ENCODE measurements around the gene RBPJ.
"Not testable (repeated sequence)": the region's sequence is repeated elsewhere in the genome, so short reads cannot be mapped to it uniquely, and the experiment has no call there.

The RBPJ gene

DNA sequence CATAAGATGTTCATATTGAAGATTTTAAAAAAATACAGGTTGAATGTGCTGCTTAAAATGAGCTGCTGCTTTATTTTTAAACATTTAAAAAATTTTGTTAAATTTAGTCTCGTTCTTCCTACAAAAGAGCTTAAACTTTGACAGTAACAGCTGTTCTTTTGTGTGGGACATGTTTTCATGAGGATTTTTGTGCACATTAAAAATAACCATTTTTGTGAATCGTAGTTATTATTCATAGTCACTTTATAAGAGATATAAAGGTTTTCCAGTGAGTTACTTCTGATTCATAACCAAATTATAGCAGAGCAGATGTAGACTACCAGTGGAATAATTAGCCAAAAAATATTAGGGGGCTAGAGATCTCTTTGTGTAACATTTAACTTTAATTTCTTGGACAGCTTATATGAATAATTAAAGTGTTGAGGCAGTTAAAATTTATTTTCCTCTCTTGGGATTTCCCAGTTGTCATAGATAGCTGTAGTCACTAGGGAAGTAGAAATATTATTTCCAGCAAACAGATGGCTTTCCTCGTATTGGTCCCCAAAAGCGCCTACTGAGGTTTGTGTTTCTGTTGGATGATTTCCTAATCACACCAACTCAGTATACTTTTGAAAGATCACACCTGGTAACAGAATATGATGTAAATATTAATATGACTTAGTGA is 24.2 kb downstream of the RBPJ start:
- H3K9ac ChIP-seq (ENCODE audit: low read depth, low read length), result no peak overlapping the region
- H3K4me1 ChIP-seq (ENCODE audit: insufficient read depth, low read length), result peaks cover 31% of the 10 kb centered on the region
- H3K27ac ChIP-seq (ENCODE audit: low read depth, low read length), result no peak overlapping the region; the same call in 1 of the 2 replicates
- H3K27me3 ChIP-seq (ENCODE audit: insufficient read depth, low read length), result no peaks in the 10 kb centered on the region
- H3K9me3 ChIP-seq (ENCODE audit: insufficient read depth, low read depth, low read length), result no peaks in the 10 kb centered on the region
- no peak overlapping the region for H3K4me3 ChIP-seq (ENCODE audit: low read length)
- no peaks in the 10 kb centered on the region for H3K36me3 ChIP-seq (ENCODE audit: insufficient read depth, low read length)
- WGBS, result 100% methylated on average over 2 of the region's 4 CpGs

DNA sequence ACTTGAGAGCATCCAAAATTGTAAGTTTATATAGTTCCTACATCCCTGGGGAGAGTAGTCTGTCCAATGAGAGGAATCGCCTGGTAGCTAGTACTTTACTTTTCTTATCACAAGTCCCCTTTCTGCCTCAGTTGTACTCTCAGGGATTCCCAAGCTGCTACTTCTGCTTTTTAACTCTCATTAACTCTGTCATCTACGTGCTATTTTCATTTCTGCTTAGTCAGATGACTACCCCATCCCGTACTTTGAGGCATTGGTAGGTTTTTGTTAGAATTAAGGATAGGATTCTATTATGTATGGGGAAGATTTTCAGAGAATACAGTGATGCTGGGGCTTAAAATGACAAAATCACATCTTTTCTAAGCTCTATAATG is 24.7 kb downstream of the RBPJ start:
- 99% methylated on average over 3 of the region's 3 CpGs for WGBS
- Histone ChIP-seq H3K36me3 (ENCODE audit: insufficient read depth, low read length) (no peaks in the 10 kb centered on the region), H3K9me3 (ENCODE audit: insufficient read depth, low read depth, low read length) (no peaks in the 10 kb centered on the region), H3K27me3 (ENCODE audit: insufficient read depth, low read length) (no peaks in the 10 kb centered on the region), H3K9ac (ENCODE audit: low read depth, low read length) (no peak overlapping the region), H3K27ac (ENCODE audit: low read depth, low read length) (no peak overlapping the region), H3K4me1 (ENCODE audit: insufficient read depth, low read length) (peaks cover 31% of the 10 kb centered on the region), H3K4me3 (ENCODE audit: low read length) (no peak overlapping the region)

DNA sequence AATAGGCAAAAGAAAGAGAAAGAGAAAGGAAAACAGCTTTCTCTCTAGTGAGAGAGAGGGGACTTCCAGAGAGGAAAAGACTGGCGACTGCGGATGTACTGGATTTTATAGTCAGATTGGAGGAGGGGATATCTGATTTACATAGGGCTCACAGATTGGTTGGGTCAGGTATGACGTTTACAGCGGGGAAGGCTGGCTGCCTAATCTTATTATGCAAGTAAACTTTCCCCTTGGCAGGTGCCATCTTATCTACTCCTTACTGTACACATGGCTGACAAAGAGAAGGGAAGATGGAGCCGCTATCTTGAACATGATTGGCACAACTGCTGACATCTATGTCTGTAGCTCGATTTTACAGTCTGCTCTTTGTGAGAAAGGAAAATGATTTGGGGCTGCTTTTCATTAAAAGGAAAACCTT is 25.4 kb downstream of the RBPJ start:
- Histone ChIP-seq H3K9ac (ENCODE audit: low read depth, low read length) (no peak overlapping the region), H3K27ac (ENCODE audit: low read depth, low read length) (no peak overlapping the region), H3K4me3 (ENCODE audit: low read length) (no peak overlapping the region), H3K9me3 (ENCODE audit: insufficient read depth, low read depth, low read length) (no peaks in the 10 kb centered on the region), H3K4me1 (ENCODE audit: insufficient read depth, low read length) (peaks cover 30% of the 10 kb centered on the region), H3K36me3 (ENCODE audit: insufficient read depth, low read length) (no peaks in the 10 kb centered on the region), H3K27me3 (ENCODE audit: insufficient read depth, low read length) (no peaks in the 10 kb centered on the region)
- WGBS, result 76% methylated on average over 6 of the region's 6 CpGs

DNA sequence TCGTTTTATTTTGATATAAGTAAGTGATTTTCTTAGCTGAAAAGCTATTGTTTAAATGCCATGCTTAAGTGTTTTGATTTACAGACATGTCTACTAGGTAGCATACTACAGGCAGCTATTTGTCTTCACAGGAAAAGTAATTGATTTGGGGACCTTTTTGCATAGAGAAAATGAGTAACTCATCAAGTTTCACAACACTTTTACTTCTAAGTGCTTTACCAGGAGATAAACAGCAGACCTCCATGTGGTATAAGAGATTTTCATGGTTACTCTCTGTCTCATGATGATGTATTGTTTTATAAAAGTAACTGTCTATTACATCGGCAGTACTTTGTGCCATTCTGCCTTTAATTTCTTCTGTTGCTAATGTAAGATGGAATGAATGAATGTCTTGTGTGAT is 28.7 kb downstream of the RBPJ start:
- Histone ChIP-seq H3K4me1 (ENCODE audit: insufficient read depth, low read length) (peaks cover 33% of the 10 kb centered on the region), H3K36me3 (ENCODE audit: insufficient read depth, low read length) (no peaks in the 10 kb centered on the region)
- WGBS, result 92% methylated on average over 2 of the region's 2 CpGs

GRCh38 chr4:26351685-26352084 is 30.9 kb downstream of the RBPJ start:
- Histone ChIP-seq H3K27ac (ENCODE audit: low read depth, low read length) (no peak overlapping the region), H3K4me3 (ENCODE audit: low read length) (no peak overlapping the region), H3K9me3 (ENCODE audit: insufficient read depth, low read depth, low read length) (no peaks in the 10 kb centered on the region), H3K36me3 (ENCODE audit: insufficient read depth, low read length) (no peaks in the 10 kb centered on the region), H3K27me3 (ENCODE audit: insufficient read depth, low read length) (no peaks in the 10 kb centered on the region), H3K9ac (ENCODE audit: low read depth, low read length) (no peak overlapping the region), H3K4me1 (ENCODE audit: insufficient read depth, low read length) (peaks cover 23% of the 10 kb centered on the region; the same call in 1 of the 2 replicates)
- 97% methylated on average over 2 of the region's 2 CpGs for WGBS

More for the DNA sequence above, 28.7 kb downstream of the RBPJ start:
- H3K9ac ChIP-seq (ENCODE audit: low read depth, low read length), result no peak overlapping the region
- H3K27me3 ChIP-seq (ENCODE audit: insufficient read depth, low read length), result no peaks in the 10 kb centered on the region
- no peaks in the 10 kb centered on the region for H3K9me3 ChIP-seq (ENCODE audit: insufficient read depth, low read depth, low read length)
- no peak overlapping the region for H3K4me3 ChIP-seq (ENCODE audit: low read length)
- H3K27ac ChIP-seq (ENCODE audit: low read depth, low read length), result no peak overlapping the region

DNA sequence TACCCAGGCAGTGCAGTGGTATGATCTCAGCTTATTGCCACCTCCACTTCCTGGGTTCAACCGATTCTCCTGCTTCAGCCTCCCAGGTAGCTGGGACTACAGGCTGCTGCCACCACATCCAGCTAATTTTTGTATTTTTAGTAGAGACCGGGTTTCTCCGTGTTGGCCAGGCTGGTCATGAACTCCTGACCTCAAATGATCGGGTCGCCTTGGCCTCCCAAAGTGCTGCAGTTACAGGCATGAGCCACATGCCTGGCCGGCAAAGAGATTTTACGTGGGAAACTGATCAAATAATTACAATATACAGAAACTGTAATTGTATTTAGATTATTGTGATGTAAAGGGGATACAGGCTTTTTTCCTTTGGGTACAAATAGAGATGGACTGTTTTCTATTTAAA is 33.7 kb downstream of the RBPJ start:
- Histone ChIP-seq H3K9ac (ENCODE audit: low read depth, low read length) (no peak overlapping the region), H3K4me1 (ENCODE audit: insufficient read depth, low read length) (peaks cover 29% of the 10 kb centered on the region; the same call in 1 of the 2 replicates), H3K27ac (ENCODE audit: low read depth, low read length) (no peak overlapping the region), H3K4me3 (ENCODE audit: low read length) (no peak overlapping the region), H3K36me3 (ENCODE audit: insufficient read depth, low read length) (no peaks in the 10 kb centered on the region), H3K9me3 (ENCODE audit: insufficient read depth, low read depth, low read length) (no peaks in the 10 kb centered on the region), H3K27me3 (ENCODE audit: insufficient read depth, low read length) (no peaks in the 10 kb centered on the region)
- WGBS, result 98% methylated on average over 6 of the region's 7 CpGs

DNA sequence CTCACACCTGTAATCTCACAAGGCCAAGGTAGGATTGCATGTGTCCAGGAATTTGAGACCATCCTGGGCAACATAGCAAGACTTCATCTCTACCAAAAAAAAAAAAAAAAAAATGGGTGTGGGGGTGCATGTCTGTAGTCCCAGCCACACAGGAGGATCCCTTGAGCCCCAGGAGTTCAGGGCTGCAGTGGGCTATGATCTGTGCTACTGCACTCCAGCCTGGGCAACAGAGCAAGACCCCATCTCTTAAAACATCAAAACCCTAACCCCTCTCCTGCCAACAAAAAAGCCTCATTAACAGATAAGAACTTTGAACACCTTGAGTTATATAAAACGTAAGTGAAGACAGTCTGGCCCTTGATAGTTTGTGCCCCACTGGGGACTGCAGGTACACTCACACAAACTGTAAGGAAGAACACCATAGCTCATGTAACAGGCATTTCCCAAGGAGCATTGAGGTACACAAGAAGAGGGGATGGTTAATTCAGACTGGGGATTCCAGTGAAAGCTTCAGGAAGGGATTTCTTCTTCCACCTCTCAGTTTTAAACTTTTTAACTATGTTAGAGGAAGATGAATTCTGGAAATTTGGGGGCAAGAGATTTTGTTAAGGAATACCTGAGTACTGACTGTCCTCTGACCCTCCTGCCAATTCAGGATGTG is 34.7 kb downstream of the RBPJ start:
- WGBS, result 92% methylated on average over 1 of the region's 1 CpG
- no peaks in the 10 kb centered on the region for H3K9me3 ChIP-seq (ENCODE audit: insufficient read depth, low read depth, low read length)

DNA sequence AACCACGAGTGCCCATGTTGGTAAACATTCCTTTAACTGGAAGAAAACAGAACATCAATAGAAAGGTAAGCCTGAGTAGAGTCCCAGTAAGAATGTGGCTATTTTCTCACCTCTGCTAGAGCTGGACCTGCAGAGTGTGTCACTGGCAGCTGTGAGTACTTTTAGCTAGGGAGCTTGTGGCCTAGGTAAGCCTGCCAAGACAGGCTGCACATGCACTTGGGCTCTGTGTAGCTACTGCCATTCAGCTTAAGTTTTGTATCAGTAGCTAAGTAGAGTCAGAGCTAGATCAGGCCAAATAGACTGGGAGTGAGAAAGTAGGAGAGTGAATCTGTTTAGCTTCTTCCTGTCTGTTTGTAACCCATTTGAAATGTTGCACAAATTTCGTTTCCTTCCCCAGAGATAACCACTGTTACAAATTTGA is 35.3 kb downstream of the RBPJ start:
- H3K9ac ChIP-seq (ENCODE audit: low read depth, low read length), result no peak overlapping the region
- WGBS, result 85% methylated on average over 1 of the region's 2 CpGs
- no peaks in the 10 kb centered on the region for H3K27me3 ChIP-seq (ENCODE audit: insufficient read depth, low read length)
- H3K9me3 ChIP-seq (ENCODE audit: insufficient read depth, low read depth, low read length), result no peaks in the 10 kb centered on the region
- no peaks in the 10 kb centered on the region for H3K36me3 ChIP-seq (ENCODE audit: insufficient read depth, low read length)
- peaks cover 35% of the 10 kb centered on the region for H3K4me1 ChIP-seq (ENCODE audit: insufficient read depth, low read length)
- H3K27ac ChIP-seq (ENCODE audit: low read depth, low read length), result no peak overlapping the region
- no peak overlapping the region for H3K4me3 ChIP-seq (ENCODE audit: low read length)

More for the DNA sequence above, 34.7 kb downstream of the RBPJ start:
- Histone ChIP-seq H3K27ac (ENCODE audit: low read depth, low read length) (no peak overlapping the region), H3K4me3 (ENCODE audit: low read length) (no peak overlapping the region), H3K4me1 (ENCODE audit: insufficient read depth, low read length) (peaks cover 37% of the 10 kb centered on the region), H3K36me3 (ENCODE audit: insufficient read depth, low read length) (no peaks in the 10 kb centered on the region), H3K27me3 (ENCODE audit: insufficient read depth, low read length) (no peaks in the 10 kb centered on the region), H3K9ac (ENCODE audit: low read depth, low read length) (no peak overlapping the region)

- H3K4me3 ChIP-seq (ENCODE audit: low read length), result not testable (repeated sequence)
- WGBS, result 82% methylated on average over 32 of the region's 32 CpGs
Measured at GRCh38 chr4:26359521-26359920, 38.7 kb downstream of the RBPJ start.

DNA sequence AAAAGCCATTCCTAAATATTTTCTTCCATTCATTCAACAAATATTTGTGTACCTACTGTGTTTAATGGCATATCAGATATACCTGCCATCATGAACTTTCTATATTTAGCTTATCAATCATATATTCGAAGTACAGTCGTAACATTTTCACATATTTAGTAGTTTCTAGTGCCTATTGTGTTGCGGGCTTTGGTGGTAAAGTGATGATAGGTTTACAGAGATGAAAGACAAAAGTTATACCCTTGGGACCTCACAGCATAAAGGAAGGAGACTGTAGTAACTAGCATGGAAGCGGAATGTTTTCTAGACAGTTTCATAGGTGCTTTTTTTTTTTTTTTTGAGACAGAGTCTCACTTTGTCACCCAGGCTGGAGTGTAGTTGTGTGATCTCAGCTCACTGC is 39.5 kb downstream of the RBPJ start:
- no peak overlapping the region for H3K4me3 ChIP-seq (ENCODE audit: low read length)
- no peaks in the 10 kb centered on the region for H3K27me3 ChIP-seq (ENCODE audit: insufficient read depth, low read length)
- no peak overlapping the region for H3K9ac ChIP-seq (ENCODE audit: low read depth, low read length)
- no peaks in the 10 kb centered on the region for H3K9me3 ChIP-seq (ENCODE audit: insufficient read depth, low read depth, low read length)
- peaks cover 21% of the 10 kb centered on the region for H3K4me1 ChIP-seq (ENCODE audit: insufficient read depth, low read length)
- no peak overlapping the region for H3K27ac ChIP-seq (ENCODE audit: low read depth, low read length)
- WGBS, result 97% methylated on average over 3 of the region's 4 CpGs
- no peaks in the 10 kb centered on the region for H3K36me3 ChIP-seq (ENCODE audit: insufficient read depth, low read length)

More at GRCh38 chr4:26359521-26359920, 38.7 kb downstream of the RBPJ start:
- H3K27me3 ChIP-seq (ENCODE audit: insufficient read depth, low read length); H3K27ac ChIP-seq (ENCODE audit: low read depth, low read length); H3K9me3 ChIP-seq (ENCODE audit: insufficient read depth, low read depth, low read length); H3K36me3 ChIP-seq (ENCODE audit: insufficient read depth, low read length); H3K9ac ChIP-seq (ENCODE audit: low read depth, low read length): not testable (repeated sequence)
- peaks cover 23% of the 10 kb centered on the region for H3K4me1 ChIP-seq (ENCODE audit: insufficient read depth, low read length)

GRCh38 chr4:26360864-26361263 is 40.0 kb downstream of the RBPJ start:
- Histone ChIP-seq H3K9ac (ENCODE audit: low read depth, low read length) (no peak overlapping the region), H3K27ac (ENCODE audit: low read depth, low read length) (no peak overlapping the region), H3K36me3 (ENCODE audit: insufficient read depth, low read length) (no peaks in the 10 kb centered on the region), H3K9me3 (ENCODE audit: insufficient read depth, low read depth, low read length) (no peaks in the 10 kb centered on the region), H3K4me1 (ENCODE audit: insufficient read depth, low read length) (peaks cover 21% of the 10 kb centered on the region), H3K4me3 (ENCODE audit: low read length) (no peak overlapping the region), H3K27me3 (ENCODE audit: insufficient read depth, low read length) (no peaks in the 10 kb centered on the region)
- 48% methylated on average over 2 of the region's 5 CpGs for whole genome bisulfite sequencing

Data from HUES64 (cell line).